GM21619 (cell line): ENCODE data around the gene TXLNA.

Experiments used
- ATAC-seq: cut with Tn5 transposase; IDR thresholded peaks from one replicate; pipeline ENCODE4 v1.9.1; 2021; ENCODE audit not compliant: unreplicated experiment

TXLNA gene

GRCh38 chr1:32208469-32208868 is 29.0 kb downstream of the TXLNA start:
- no peak for ATAC-seq

DNA sequence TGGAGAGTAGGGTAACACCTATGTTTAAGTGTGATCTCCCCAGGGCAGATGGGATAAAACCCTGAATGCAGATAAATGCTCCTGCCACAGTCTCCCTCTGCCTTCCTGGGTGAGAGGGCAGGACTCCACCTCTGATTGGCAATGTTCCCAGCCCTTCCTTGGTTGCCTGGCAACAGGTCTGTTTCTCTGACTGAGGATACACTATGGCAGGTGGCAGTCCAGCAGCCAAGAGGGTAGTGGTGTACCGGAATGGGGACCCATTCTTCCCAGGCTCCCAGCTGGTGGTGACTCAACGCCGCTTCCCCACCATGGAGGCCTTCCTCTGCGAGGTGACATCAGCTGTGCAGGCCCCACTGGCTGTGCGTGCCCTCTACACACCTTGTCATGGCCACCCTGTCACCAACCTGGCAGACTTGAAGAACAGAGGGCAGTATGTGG is 29.4 kb downstream of the TXLNA start, which contains the start of gene DCDC2B:
TSS of gene DCDC2B (plus strand) at position 199 of the 438 bp plus-strand sequence. CDS start at position 204, 5 bp downstream.
- no peak for ATAC-seq

DNA sequence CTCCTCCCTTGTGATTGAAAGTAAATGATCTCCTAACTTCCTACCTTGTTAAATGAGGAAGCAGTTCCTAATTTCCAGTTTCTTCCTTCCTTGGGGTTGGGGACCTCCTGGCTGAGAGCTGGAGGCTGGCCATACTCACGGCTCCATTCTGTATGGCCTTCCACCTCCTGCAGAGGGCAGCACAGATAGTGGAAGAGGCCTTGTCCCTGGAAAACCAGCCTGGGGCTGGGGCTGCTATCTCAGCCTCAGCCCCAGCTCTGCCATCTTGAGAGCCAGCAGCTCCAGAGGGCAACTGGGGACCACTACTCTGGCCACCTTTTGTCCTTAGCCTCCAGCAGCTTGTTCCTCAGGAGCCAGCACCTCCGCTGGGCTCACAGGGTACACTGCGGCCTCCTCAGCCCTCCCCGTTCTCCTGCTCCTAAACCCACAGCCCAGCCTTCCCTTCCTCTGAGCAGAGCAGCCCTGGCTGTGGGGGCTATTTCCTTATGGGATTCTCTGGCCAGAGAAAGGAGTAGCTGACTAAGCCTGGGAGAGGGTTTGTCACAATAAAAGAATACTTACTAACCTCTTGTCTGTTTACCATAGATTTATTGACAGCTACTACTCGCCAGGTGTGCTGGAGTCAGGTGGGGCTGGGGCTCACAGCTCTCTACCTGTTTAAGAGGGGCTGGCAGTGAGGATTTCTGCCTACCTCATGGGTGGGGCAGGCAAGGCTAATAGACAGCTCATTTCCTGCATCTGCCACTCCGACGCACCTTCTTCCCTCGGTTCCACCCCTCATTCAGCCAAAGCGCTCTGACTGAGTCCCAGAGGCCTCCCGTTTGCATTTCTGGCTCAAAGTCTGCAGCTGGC is 36.4 kb downstream of the TXLNA start:
- no peak for ATAC-seq

DNA sequence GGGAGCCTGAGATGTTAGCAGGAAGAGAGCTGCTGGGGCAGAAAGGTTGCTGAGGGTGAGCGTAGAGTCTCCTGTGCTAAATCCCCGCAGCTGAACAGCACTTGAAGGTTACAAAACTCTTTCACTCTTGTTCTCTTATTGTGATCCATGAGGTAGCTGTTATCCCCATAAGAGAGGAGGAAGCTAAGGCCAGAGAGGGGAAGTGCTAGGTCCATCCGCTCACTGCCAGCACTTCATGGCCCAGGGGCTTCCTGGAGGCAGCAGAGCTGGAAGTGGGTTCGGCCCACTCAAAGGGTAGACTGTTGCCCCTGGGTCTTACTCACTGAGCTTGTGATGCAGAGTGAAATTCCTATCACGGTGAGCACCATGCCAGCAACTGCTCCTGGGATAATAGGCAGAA is 37.1 kb downstream of the TXLNA start:
- ATAC-seq = no peak

- no peak for ATAC-seq
Observed at GRCh38 chr1:32219022-32219421, 39.5 kb downstream of the TXLNA start.

- ATAC-seq = no peak
Observed at GRCh38 chr1:32220746-32221580, 41.5 kb downstream of the TXLNA start.

GRCh38 chr1:32221581-32221979 is 42.1 kb downstream of the TXLNA start:
- ATAC-seq = no peak

DNA sequence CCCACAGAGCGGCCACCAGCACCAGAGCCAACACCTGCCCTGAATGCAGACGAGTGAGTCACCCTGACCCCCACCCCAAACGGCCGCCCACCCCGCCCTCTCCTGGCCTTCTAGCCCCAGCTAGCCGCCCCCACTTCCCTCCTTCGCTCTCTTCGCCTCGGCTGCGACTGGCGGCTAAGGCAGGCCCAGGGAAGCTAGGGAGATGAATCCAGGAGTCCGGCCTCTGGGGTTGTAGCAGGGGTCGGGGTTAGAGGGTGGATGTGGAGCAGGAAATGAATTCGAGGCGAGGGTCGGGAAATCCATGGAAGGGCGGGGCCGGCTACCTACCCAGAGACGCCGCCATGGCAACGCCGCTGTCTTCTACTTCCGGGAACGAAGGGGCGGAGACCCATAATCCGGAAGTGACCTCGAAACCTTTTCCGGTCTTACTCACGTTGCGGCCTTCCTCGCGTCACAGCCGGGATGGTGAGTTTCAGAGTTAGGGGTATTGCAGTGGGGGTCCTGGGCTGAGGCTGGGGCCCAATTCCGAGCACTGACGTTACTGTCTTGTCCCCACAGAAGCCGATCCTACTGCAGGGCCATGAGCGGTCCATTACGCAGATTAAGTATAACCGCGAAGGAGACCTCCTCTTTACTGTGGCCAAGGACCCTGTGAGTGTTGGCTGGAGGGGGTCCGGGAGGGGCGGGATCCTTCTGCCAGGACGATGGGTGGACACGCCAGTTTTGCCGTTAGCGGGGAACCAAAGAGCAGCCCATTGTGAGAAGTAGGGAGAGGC is 42.7 kb downstream of the TXLNA start, which contains the start of the genes EIF3I and TMEM234:
TSS of gene EIF3I (plus strand) at position 428 of the 776 bp plus-strand sequence. CDS start at position 463, 35 bp downstream.
TSS of gene TMEM234 (minus strand) at position 374 of the 776 bp plus-strand sequence. CDS start at position 343, 31 bp downstream.
- ATAC-seq = peak; percentile 97

DNA sequence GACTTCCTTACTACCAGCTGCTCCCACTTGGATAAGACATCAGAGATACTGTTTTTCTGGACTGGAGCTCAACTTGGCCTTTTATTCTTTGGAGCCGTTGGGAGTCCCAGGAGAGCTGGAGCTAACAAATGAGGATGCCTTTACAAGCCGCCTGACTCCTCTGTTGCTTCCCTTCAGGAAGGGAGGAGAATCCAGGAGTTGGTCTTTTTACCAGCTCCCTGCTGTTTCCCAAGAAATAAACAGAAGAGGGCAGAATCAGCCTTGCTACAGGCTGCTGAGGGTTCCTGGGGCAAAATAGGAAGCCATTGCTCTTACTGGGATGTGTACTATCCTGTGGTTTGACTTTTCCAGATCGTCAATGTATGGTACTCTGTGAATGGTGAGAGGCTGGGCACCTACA is 44.2 kb downstream of the TXLNA start:
- ATAC-seq = no peak

DNA sequence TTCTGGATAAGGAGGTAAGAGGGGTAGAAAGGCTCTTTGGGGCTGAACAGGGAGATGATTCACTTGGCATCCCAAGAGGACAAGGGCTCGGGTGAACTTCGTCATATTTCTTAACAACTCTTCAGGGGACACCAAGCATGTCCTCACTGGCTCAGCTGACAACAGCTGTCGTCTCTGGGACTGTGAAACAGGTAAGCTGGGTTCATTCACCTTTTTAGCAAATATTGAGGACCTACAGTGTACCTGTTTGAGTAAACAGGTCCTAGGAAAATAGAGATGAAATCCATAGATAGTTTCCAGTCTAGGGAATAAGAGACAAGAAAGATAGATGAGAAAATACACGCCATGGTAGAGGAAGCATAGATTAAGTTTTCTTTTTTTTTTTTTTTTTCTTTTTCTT is 44.8 kb downstream of the TXLNA start:
- no peak for ATAC-seq

- no peak for ATAC-seq
Observed at GRCh38 chr1:32228771-32229170, 49.3 kb downstream of the TXLNA start.

DNA sequence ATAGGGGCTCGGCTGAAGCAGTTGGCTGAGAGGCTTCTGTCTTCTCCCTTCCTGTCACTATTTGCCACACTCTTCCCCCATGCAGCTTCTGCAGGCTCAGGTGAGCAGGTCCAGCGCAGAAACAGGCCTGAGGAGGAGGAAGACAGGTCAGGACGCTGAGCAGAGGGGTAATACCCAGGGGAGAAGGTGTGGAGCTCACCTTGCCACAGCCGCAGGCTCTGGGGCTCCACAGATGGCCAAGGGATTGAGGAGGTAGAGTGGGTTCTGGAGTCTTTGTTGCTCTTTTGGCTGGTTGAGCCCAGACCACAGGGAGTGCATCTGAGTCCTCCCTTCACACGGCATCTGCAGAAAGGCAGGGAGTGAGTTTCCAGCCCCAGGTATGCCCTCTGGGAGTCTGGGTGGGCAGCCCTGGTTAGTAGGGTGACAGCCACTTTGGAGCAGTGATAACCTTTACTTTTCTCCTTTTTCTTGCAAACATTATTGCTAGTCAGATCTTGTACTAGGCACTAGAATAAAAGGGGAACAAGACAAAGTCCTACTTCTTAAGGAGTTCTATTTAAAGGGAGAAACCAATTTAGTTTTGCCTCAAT is 52.5 kb downstream of the TXLNA start:
- no peak for ATAC-seq

DNA sequence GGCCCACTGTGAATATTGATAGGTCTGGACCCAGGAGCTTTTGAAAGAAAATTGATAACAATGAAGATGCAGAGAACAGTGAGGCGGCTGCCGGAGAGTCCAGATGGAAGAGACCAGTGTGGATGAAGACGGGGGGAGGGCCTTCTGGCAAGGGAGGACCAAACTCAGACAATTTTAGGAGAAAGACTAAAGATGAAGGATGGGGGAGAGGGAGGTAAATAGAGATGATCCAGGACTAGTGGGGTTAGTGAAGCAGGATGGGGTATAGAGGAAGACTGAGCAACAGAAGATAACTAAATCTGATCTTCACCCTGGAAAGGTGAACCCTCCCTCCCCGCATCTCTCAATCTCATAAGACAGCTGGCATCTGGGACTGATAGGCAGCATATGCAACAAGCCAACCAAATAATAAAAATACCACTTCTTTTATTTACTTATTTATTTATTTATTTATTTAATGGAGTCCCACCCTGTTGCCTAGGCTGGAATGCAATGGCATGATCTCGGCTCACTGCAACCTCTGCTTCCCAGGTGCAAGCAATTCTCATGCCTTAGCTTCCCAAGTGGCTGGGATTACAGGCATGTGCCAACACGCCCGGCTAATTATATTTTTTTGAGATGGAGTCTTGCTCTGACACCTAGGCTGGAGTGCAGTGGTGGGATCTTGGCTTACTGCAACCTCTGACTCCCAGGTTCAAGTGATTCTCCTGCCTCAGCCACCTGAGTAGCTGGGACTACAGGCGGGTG is 53.3 kb downstream of the TXLNA start:
- no peak for ATAC-seq

GRCh38 chr1:32234792-32235191 is 55.3 kb downstream of the TXLNA start:
- ATAC-seq = no peak

- ATAC-seq = no peak
Observed at GRCh38 chr1:32239337-32239736, 59.9 kb downstream of the TXLNA start.

GRCh38 chr1:32239790-32240139 is 60.3 kb downstream of the TXLNA start:
- no peak for ATAC-seq

GRCh38 chr1:32240140-32240951 is 60.9 kb downstream of the TXLNA start:
- ATAC-seq = peak; percentile 45

- ATAC-seq = peak; percentile 45
Observed at GRCh38 chr1:32241001-32241763, 61.7 kb downstream of the TXLNA start.
